ENCODE measurements around the gene CARD10.
A peak's percentile ranks its signal among the peaks of the same experiment; 100 is the strongest.

Gene CARD10

GRCh38 chr22:37503850-37504249 lies 15.4 kb downstream of the CARD10 start:
- DNase-seq (ENCODE audit: insufficient read length) (no peak), FAIRE-seq (no peak)
- TF ChIP-seq POLR2A (IDR thresholded peaks at IDR 0.05; ENCODE audit: low read depth, low read length) (no peak), TAF1 (IDR thresholded peaks at IDR 0.05; ENCODE audit: borderline replicate concordance, low read depth, low read length) (no peak), POLR2AphosphoS5 (IDR thresholded peaks at IDR 0.05; ENCODE audit: low read depth, low read length) (no peak)

- TF ChIP-seq POLR2AphosphoS5 (IDR thresholded peaks at IDR 0.05; ENCODE audit: low read depth, low read length) (no peak), TAF1 (IDR thresholded peaks at IDR 0.05; ENCODE audit: borderline replicate concordance, low read depth, low read length) (no peak), POLR2A (IDR thresholded peaks at IDR 0.05; ENCODE audit: low read depth, low read length) (no peak)
- FAIRE-seq (no peak), DNase-seq (ENCODE audit: insufficient read length) (no peak)
Measured at GRCh38 chr22:37503183-37503683, 16.0 kb downstream of the CARD10 start.

GRCh38 chr22:37502342-37503182 lies 16.7 kb downstream of the CARD10 start:
- DNase-seq (ENCODE audit: insufficient read length) (no peak), FAIRE-seq (no peak)
- no peak for TF ChIP-seq TAF1 (IDR thresholded peaks at IDR 0.05; ENCODE audit: borderline replicate concordance, low read depth, low read length)
- no peak for TF ChIP-seq POLR2AphosphoS5 (IDR thresholded peaks at IDR 0.05; ENCODE audit: low read depth, low read length)
- TF ChIP-seq POLR2A (IDR thresholded peaks at IDR 0.05; ENCODE audit: low read depth, low read length), result no peak

GRCh38 chr22:37501610-37502341 lies 17.4 kb downstream of the CARD10 start:
- DNase-seq (ENCODE audit: insufficient read length) (no peak), FAIRE-seq (no peak)
- TF ChIP-seq POLR2A (IDR thresholded peaks at IDR 0.05; ENCODE audit: low read depth, low read length) (no peak), POLR2AphosphoS5 (IDR thresholded peaks at IDR 0.05; ENCODE audit: low read depth, low read length) (no peak), TAF1 (IDR thresholded peaks at IDR 0.05; ENCODE audit: borderline replicate concordance, low read depth, low read length) (no peak)

GRCh38 chr22:37500745-37501609 lies 18.2 kb downstream of the CARD10 start:
- DNase-seq (ENCODE audit: insufficient read length) (no peak), FAIRE-seq (no peak)
- TF ChIP-seq POLR2A (IDR thresholded peaks at IDR 0.05; ENCODE audit: low read depth, low read length) (no peak), TAF1 (IDR thresholded peaks at IDR 0.05; ENCODE audit: borderline replicate concordance, low read depth, low read length) (no peak), POLR2AphosphoS5 (IDR thresholded peaks at IDR 0.05; ENCODE audit: low read depth, low read length) (no peak)

- FAIRE-seq (no peak), DNase-seq (ENCODE audit: insufficient read length) (no peak)
- no peak for TF ChIP-seq POLR2A (IDR thresholded peaks at IDR 0.05; ENCODE audit: low read depth, low read length)
- TF ChIP-seq POLR2AphosphoS5 (IDR thresholded peaks at IDR 0.05; ENCODE audit: low read depth, low read length), result no peak
- TF ChIP-seq TAF1 (IDR thresholded peaks at IDR 0.05; ENCODE audit: borderline replicate concordance, low read depth, low read length), result no peak
Measured at GRCh38 chr22:37499789-37500540, 19.2 kb downstream of the CARD10 start.

GRCh38 chr22:37499027-37499707 lies 20.0 kb downstream of the CARD10 start:
- FAIRE-seq, result no peak
- no peak for DNase-seq (ENCODE audit: insufficient read length)
- no peak for TF ChIP-seq POLR2A (IDR thresholded peaks at IDR 0.05; ENCODE audit: low read depth, low read length)
- TF ChIP-seq TAF1 (IDR thresholded peaks at IDR 0.05; ENCODE audit: borderline replicate concordance, low read depth, low read length), result no peak
- TF ChIP-seq POLR2AphosphoS5 (IDR thresholded peaks at IDR 0.05; ENCODE audit: low read depth, low read length), result no peak

GRCh38 chr22:37498289-37498909 lies 20.8 kb downstream of the CARD10 start:
- FAIRE-seq (peak; percentile 80), DNase-seq (ENCODE audit: insufficient read length) (peak; percentile 93)
- no peak for TF ChIP-seq TAF1 (IDR thresholded peaks at IDR 0.05; ENCODE audit: borderline replicate concordance, low read depth, low read length)
- TF ChIP-seq POLR2A (IDR thresholded peaks at IDR 0.05; ENCODE audit: low read depth, low read length), result no peak
- TF ChIP-seq POLR2AphosphoS5 (IDR thresholded peaks at IDR 0.05; ENCODE audit: low read depth, low read length), result no peak

- DNase-seq (ENCODE audit: insufficient read length) (no peak), FAIRE-seq (no peak)
- TF ChIP-seq POLR2A (IDR thresholded peaks at IDR 0.05; ENCODE audit: low read depth, low read length) (no peak), TAF1 (IDR thresholded peaks at IDR 0.05; ENCODE audit: borderline replicate concordance, low read depth, low read length) (no peak), POLR2AphosphoS5 (IDR thresholded peaks at IDR 0.05; ENCODE audit: low read depth, low read length) (no peak)
Measured at GRCh38 chr22:37497062-37497599, 22.1 kb downstream of the CARD10 start.
